GM18520 (cell line): ENCODE results near the gene SULT4A1.
"Not testable (repeated sequence)": the region's sequence is repeated elsewhere in the genome, so short reads cannot be mapped to it uniquely, and the experiment has no call there.

Experiments used
- ATAC-seq: cut with Tn5 transposase; IDR thresholded peaks from one replicate; pipeline ENCODE4 v1.9.1; 2021; ENCODE audit not compliant: unreplicated experiment

SULT4A1 gene

GRCh38 chr22:43887391-43887790 lies 25.1 kb upstream of the SULT4A1 start:
- no peak for ATAC-seq

- ATAC-seq = no peak
Observed at GRCh38 chr22:43886231-43886630, 23.9 kb upstream of the SULT4A1 start.

- ATAC-seq = no peak
Observed at GRCh38 chr22:43885786-43886185, 23.5 kb upstream of the SULT4A1 start.

GRCh38 chr22:43885319-43885671 lies 23.0 kb upstream of the SULT4A1 start:
- no peak for ATAC-seq

GRCh38 chr22:43884600-43885318 lies 22.4 kb upstream of the SULT4A1 start:
- ATAC-seq = no peak

- no peak for ATAC-seq
Observed at GRCh38 chr22:43883719-43884415, 21.6 kb upstream of the SULT4A1 start.

GRCh38 chr22:43883012-43883661 lies 20.8 kb upstream of the SULT4A1 start:
- no peak for ATAC-seq

GRCh38 chr22:43882122-43882767 lies 19.9 kb upstream of the SULT4A1 start:
- ATAC-seq = no peak

GRCh38 chr22:43881091-43882061 lies 19.1 kb upstream of the SULT4A1 start:
- ATAC-seq = no peak

GRCh38 chr22:43880541-43880991 lies 18.3 kb upstream of the SULT4A1 start:
- ATAC-seq = no peak

- no peak for ATAC-seq
Observed at GRCh38 chr22:43879901-43880540, 17.7 kb upstream of the SULT4A1 start.

- no peak for ATAC-seq
Observed at GRCh38 chr22:43878831-43879550, 16.7 kb upstream of the SULT4A1 start.

- no peak for ATAC-seq
Observed at GRCh38 chr22:43878079-43878795, 15.9 kb upstream of the SULT4A1 start.

GRCh38 chr22:43876866-43877509 lies 14.7 kb upstream of the SULT4A1 start:
- ATAC-seq = no peak

- ATAC-seq = no peak
Observed at GRCh38 chr22:43869799-43870198, 7.5 kb upstream of the SULT4A1 start.

- ATAC-seq = not testable (repeated sequence)
Observed at GRCh38 chr22:43869001-43869400, 6.7 kb upstream of the SULT4A1 start.

GRCh38 chr22:43867839-43868635 lies 5.7 kb upstream of the SULT4A1 start:
- ATAC-seq = no peak
